Endothelial cell of umbilical vein (primary cell): ENCODE measurements around the gene ITSN1. TPM values are rescaled to one million over a fixed set of nuclear protein-coding genes. Genes with fewer than 3 reads are reported as not detected.

Experiments
- BruUV-seq: library from RNA; stranded (reverse); fragments of 400-500 nt; replicated peaks from 2 replicates; lab custom pipeline; 2021; lab: Mats Ljungman, UMichigan
- CTCF ChIA-PET: fragments of 300-600, 350-600 bp; sonication (Branson Sonifier 250); formaldehyde crosslinking; loops from one replicate; lab custom pipeline; 2021; ENCODE audit warnings: antibody characterized with exemption, inconsistent platforms; lab: Charles Lee
- POLR2A ChIA-PET: fragments of 300-600, 350-600 bp; sonication (Branson Sonifier 250); formaldehyde crosslinking; loops from one replicate; lab custom pipeline; 2021; ENCODE audit warnings: antibody characterized with exemption, inconsistent platforms; lab: Charles Lee
- DNase-seq: peaks from one replicate; pipeline ENCODE4 v3.0.0-alpha.2; 2011; ENCODE audit warnings: low read depth, low spot score
- FAIRE-seq: peaks from 2 replicates; lab custom pipeline; 2011; peaks lifted over from hg19 to GRCh38; lab: Jason Lieb, UNC
- H2AFZ ChIP-seq: 2 replicates; pipeline ENCODE4 v1.6.0; 2012; ENCODE audit warnings: low read depth, low read length, control low read depth, inconsistent platforms
- H3K27ac ChIP-seq: 2 replicates; pipeline ENCODE4 v1.5.1; 2011; ENCODE audit warnings: low read depth, mild to moderate bottlenecking, control low read depth, low read length, moderate library complexity; ENCODE audit not compliant: insufficient read depth
- H3K27me3 ChIP-seq, 2 experiments: 2 replicates each; pipeline versions ENCODE4 v1.6.0 to v1.6.1; 2011; ENCODE audit warnings: low read length in 2 of 2, mixed read lengths in 1 of 2; ENCODE audit not compliant: control insufficient read depth in 2 of 2, insufficient read depth in 2 of 2
- H3K36me3 ChIP-seq, 2 experiments: 2 replicates in 1 of 2; 3 replicates in 1 of 2; pipeline ENCODE4 v1.5.1; 2011; ENCODE audit warnings: low read length in 2 of 2, mild to moderate bottlenecking in 1 of 2, moderate library complexity in 1 of 2; ENCODE audit not compliant: control insufficient read depth in 2 of 2, insufficient read depth in 2 of 2; ENCODE audit errors: extremely low read depth in 1 of 2
- H3K4me1 ChIP-seq: 3 replicates; pipeline ENCODE4 v1.5.1; 2011; ENCODE audit warnings: mild to moderate bottlenecking, low read length; ENCODE audit not compliant: control insufficient read depth, insufficient read depth; ENCODE audit errors: extremely low read depth
- H3K4me2 ChIP-seq: 2 replicates; pipeline ENCODE4 v1.6.1; 2011; ENCODE audit warnings: low read length, control low read depth, mixed read lengths; ENCODE audit not compliant: insufficient read depth
- H3K4me3 ChIP-seq, 3 experiments: fragments of 200-600 bp in 1 of 3; sonication (generic), shearing (Covaris generic) in 1 of 3; replicated peaks in 1 of 3; 2 replicates each; pipeline ENCODE4 v1.5.1; 2011 to 2016; ENCODE audit warnings: control low read depth in 3 of 3, low read length in 3 of 3, mild to moderate bottlenecking in 2 of 3, inconsistent platforms in 1 of 3, low read depth in 1 of 3, moderate library complexity in 1 of 3; ENCODE audit not compliant: insufficient read depth in 1 of 3
- H3K79me2 ChIP-seq: 2 replicates; pipeline ENCODE4 v1.6.0; 2012; ENCODE audit warnings: low read length, inconsistent platforms; ENCODE audit not compliant: control insufficient read depth, insufficient read depth
- H3K9ac ChIP-seq: replicated peaks from 2 replicates; pipeline ENCODE3; 2011; ENCODE audit warnings: low read length, control low read depth; ENCODE audit not compliant: insufficient read depth; ENCODE audit errors: extremely low read depth
- H3K9me1 ChIP-seq: replicated peaks from 3 replicates; pipeline ENCODE4 v1.6.0; 2011; ENCODE audit warnings: mild to moderate bottlenecking, low read length; ENCODE audit not compliant: control insufficient read depth, insufficient read depth; ENCODE audit errors: extremely low read depth
- H3K9me3 ChIP-seq: replicated peaks from 2 replicates; pipeline ENCODE4 v1.5.1; 2012; ENCODE audit warnings: low read length, inconsistent platforms; ENCODE audit not compliant: control insufficient read depth, insufficient read depth
- H4K20me1 ChIP-seq: replicated peaks from 2 replicates; pipeline ENCODE3; 2011; ENCODE audit warnings: mild to moderate bottlenecking, low read length; ENCODE audit not compliant: control insufficient read depth, insufficient read depth; ENCODE audit errors: extremely low read depth
- EZH2 ChIP-seq: IDR thresholded peaks from 2 replicates; pipeline ENCODE4 v1.6.1; 2012; ENCODE audit warnings: borderline replicate concordance, low read depth, mild to moderate bottlenecking, moderate library complexity, low read length, inconsistent platforms; ENCODE audit not compliant: severe bottlenecking
- FOS ChIP-seq: IDR thresholded peaks from 2 replicates; pipeline ENCODE4 v1.6.1; 2011; ENCODE audit warnings: mild to moderate bottlenecking, low read length, moderate library complexity, borderline replicate concordance; ENCODE audit not compliant: insufficient read depth
- GATA2 ChIP-seq: IDR thresholded peaks from 2 replicates; pipeline ENCODE4 v1.7.0; 2011; ENCODE audit warnings: low read depth, mild to moderate bottlenecking, moderate library complexity, mixed read lengths, low read length; ENCODE audit not compliant: insufficient read length, insufficient read depth
- JUN ChIP-seq: IDR thresholded peaks from 2 replicates; pipeline ENCODE4 v1.6.1; 2011; ENCODE audit warnings: borderline replicate concordance, low read depth; ENCODE audit not compliant: insufficient read length, insufficient read depth
- MYC ChIP-seq: IDR thresholded peaks from one replicate; pipeline ENCODE4 v1.6.1; 2011; ENCODE audit warnings: mild to moderate bottlenecking, low read depth, low read length
- POLR2A ChIP-seq: IDR thresholded peaks from 2 replicates; pipeline ENCODE4 v1.6.1; 2012; ENCODE audit warnings: low read depth, mild to moderate bottlenecking, control low read depth, low read length
- POLR2AphosphoS5 ChIP-seq: IDR thresholded peaks from 2 replicates; pipeline ENCODE4 v1.6.1; 2012; ENCODE audit warnings: low read depth, mild to moderate bottlenecking, control low read depth, low read length, moderate library complexity; ENCODE audit not compliant: insufficient read depth
- dilution Hi-C: fragments of 300-500 bp; cut with MboI; formaldehyde crosslinking; loops from one replicate; pipeline ENCODE4 v1.15.0; 2019; ENCODE audit warnings: low sequenced_read_pairs; ENCODE audit not compliant: extremely low pct_ligation_motif_present
- intact Hi-C: fragments of 100-400 bp; cut with micrococcal nuclease; formaldehyde crosslinking; loops from one replicate; pipeline ENCODE4 v1.10.0; 2022
- polyA plus RNA-seq, 4 experiments: library from polyadenylated mRNA; depleted of rRNA in 3 of 4; stranded (reverse) in 3 of 4; unstranded in 1 of 4; fragments of >200 nt; gene quantifications; 2 replicates each; pipeline versions ENCODE4 v1.2.1 to v1.2.3, GENCODE V29; 2011 to 2012; ENCODE audit warnings: missing spikeins in 1 of 4
- total RNA-seq: library from RNA; stranded (reverse); gene quantifications from 2 replicates; pipeline ENCODE4 v1.2.3, GENCODE V29; 2021
- TF ChIP-seq, protein P1 (sequence below): IDR thresholded peaks from 2 replicates; pipeline ENCODE4 v1.6.1; 2011; ENCODE audit not compliant: insufficient read depth, insufficient read length
- TF ChIP-seq, protein P2 (sequence below), 2 donors: IDR thresholded peaks; 1 replicate in 1 of 2; 2 replicates in 1 of 2; pipeline ENCODE4 v1.5.1; 2011; ENCODE audit warnings: low read length in 2 of 2, mild to moderate bottlenecking in 2 of 2, moderate library complexity in 2 of 2, control low read depth in 1 of 2, inconsistent platforms in 1 of 2, low read depth in 1 of 2; ENCODE audit not compliant: insufficient read depth in 1 of 2; ENCODE audit errors: extremely low read depth in 1 of 2

Gene ITSN1
- total and polyA plus RNA-seq, 2 donors (not counting 3 experiments of a cell fraction or from before 2014, with no cell fraction given): 72.2 to 86.8 TPM

DNA sequence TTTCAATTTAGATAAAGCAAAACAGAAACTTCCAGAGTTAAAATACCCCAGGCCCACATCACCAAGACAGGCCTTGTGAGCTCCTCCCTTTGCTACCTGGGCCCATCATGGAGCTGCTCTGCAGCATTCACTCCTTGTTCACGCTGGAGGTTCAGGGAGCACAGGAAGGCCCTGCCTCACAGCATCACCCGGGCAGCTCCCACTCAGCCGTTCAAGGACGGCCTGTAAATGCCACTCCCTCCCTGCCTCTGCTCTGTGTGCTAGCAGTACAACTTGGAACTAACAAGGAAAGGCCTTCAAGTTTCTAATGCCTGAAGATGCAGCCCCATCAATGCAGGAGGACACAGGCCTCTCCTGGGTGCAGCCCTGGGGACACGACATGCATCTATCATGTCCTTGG, 261.7 kb downstream of the ITSN1 start:
- Histone ChIP-seq H3K9me1 (no peaks in the 10 kb centered on the region), H3K79me2 (no peaks in the 10 kb centered on the region), H3K4me3 (no peak overlapping the region), H3K9me3 (no peaks in the 10 kb centered on the region), H3K4me2 (no peak overlapping the region), H3K27ac (no peak overlapping the region), H4K20me1 (no peaks in the 10 kb centered on the region), H3K9ac (no peak overlapping the region), H2AFZ (no peak overlapping the region), H3K36me3 (peaks cover 23 to 33% of the 10 kb centered on the region in 2 experiments), H3K27me3 (no peaks in the 10 kb centered on the region), H3K4me1 (peaks cover 5% of the 10 kb centered on the region)
- BruUV-seq: no TSS peak
- intact Hi-C loops: no loop called here
- CTCF ChIA-PET: interaction anchor here (1.1 to 3.7 kb wide), 4 partner anchors 9 to 445 kb away, joined by 3 to 26 read pairs (median 4); partner anchors contain the start of gene ATP5PO
- no peak for DNase-seq
- POLR2A ChIA-PET: no interaction called here
- no peak for FAIRE-seq
- dilution Hi-C loops: no loop called here
- TF ChIP-seq JUN (no peak), GATA2 (no peak), POLR2AphosphoS5 (no peak), EZH2 (no peak), FOS (no peak), MYC (no peak), POLR2A (no peak)
- TF ChIP-seq, protein P1, sequence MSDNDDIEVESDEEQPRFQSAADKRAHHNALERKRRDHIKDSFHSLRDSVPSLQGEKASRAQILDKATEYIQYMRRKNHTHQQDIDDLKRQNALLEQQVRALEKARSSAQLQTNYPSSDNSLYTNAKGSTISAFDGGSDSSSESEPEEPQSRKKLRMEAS: no peak
- TF ChIP-seq, protein P2, sequence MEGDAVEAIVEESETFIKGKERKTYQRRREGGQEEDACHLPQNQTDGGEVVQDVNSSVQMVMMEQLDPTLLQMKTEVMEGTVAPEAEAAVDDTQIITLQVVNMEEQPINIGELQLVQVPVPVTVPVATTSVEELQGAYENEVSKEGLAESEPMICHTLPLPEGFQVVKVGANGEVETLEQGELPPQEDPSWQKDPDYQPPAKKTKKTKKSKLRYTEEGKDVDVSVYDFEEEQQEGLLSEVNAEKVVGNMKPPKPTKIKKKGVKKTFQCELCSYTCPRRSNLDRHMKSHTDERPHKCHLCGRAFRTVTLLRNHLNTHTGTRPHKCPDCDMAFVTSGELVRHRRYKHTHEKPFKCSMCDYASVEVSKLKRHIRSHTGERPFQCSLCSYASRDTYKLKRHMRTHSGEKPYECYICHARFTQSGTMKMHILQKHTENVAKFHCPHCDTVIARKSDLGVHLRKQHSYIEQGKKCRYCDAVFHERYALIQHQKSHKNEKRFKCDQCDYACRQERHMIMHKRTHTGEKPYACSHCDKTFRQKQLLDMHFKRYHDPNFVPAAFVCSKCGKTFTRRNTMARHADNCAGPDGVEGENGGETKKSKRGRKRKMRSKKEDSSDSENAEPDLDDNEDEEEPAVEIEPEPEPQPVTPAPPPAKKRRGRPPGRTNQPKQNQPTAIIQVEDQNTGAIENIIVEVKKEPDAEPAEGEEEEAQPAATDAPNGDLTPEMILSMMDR (IDR thresholded peaks at IDR 0.05; ENCODE audit: extremely low read depth in 1 of 2, insufficient read depth in 1 of 2, low read depth in 1 of 2, low read length in 2 of 2): no peak
